ENCODE measurements around the gene ARHGAP6. TPM values are rescaled to one million over a fixed set of nuclear protein-coding genes. Genes with fewer than 3 reads are reported as not detected.
A peak's percentile ranks its signal among the peaks of the same experiment; 100 is the strongest.

The ARHGAP6 gene
- total and polyA plus RNA-seq, 9 of the 15 experiments (the other 6 are each of a cell fraction or from before 2014, with no cell fraction given): 12.5 to 63.6 (median 41.8) TPM

DNA sequence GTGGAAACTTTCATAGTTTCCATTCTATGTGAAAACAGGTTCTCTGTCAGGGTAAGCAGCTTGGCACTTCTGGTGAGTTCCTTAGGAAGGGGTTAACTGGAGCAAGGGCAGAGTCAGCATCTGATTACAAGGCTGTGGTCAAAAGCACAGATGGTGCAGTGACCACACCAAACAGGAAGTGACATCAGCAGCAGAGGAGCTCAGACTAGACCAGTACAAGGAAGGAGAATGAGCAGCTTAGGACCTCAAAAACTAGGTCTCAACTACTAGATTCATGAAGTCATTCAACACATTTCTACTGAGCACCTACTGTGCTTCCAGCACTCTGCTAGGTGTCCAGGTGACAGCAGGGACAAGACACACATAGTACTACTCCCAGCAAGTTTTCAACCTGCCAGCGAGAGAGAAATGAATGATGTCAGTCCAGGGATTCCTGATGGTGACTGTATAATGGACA lies 242.3 kb downstream of the ARHGAP6 start (continued):
- TF ChIP-seq, protein P1, sequence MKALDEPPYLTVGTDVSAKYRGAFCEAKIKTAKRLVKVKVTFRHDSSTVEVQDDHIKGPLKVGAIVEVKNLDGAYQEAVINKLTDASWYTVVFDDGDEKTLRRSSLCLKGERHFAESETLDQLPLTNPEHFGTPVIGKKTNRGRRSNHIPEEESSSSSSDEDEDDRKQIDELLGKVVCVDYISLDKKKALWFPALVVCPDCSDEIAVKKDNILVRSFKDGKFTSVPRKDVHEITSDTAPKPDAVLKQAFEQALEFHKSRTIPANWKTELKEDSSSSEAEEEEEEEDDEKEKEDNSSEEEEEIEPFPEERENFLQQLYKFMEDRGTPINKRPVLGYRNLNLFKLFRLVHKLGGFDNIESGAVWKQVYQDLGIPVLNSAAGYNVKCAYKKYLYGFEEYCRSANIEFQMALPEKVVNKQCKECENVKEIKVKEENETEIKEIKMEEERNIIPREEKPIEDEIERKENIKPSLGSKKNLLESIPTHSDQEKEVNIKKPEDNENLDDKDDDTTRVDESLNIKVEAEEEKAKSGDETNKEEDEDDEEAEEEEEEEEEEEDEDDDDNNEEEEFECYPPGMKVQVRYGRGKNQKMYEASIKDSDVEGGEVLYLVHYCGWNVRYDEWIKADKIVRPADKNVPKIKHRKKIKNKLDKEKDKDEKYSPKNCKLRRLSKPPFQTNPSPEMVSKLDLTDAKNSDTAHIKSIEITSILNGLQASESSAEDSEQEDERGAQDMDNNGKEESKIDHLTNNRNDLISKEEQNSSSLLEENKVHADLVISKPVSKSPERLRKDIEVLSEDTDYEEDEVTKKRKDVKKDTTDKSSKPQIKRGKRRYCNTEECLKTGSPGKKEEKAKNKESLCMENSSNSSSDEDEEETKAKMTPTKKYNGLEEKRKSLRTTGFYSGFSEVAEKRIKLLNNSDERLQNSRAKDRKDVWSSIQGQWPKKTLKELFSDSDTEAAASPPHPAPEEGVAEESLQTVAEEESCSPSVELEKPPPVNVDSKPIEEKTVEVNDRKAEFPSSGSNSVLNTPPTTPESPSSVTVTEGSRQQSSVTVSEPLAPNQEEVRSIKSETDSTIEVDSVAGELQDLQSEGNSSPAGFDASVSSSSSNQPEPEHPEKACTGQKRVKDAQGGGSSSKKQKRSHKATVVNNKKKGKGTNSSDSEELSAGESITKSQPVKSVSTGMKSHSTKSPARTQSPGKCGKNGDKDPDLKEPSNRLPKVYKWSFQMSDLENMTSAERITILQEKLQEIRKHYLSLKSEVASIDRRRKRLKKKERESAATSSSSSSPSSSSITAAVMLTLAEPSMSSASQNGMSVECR (CRISPR knock-in tag; IDR thresholded peaks at IDR 0.05): peak; percentile 51; the same call in 1 of the 2 replicates
- TF ChIP-seq ZNF584 (CRISPR knock-in tag; IDR thresholded peaks at IDR 0.05; ENCODE audit: low read depth): peak; percentile 64; the same call in 1 of the 2 replicates
- no peak for TF ChIP-seq RFX7 (CRISPR knock-in tag; IDR thresholded peaks at IDR 0.05)
- TF ChIP-seq PTTG1 (tag; IDR thresholded peaks at IDR 0.05; ENCODE audit: low read depth): no peak
- TF ChIP-seq ETV1 (tag; conservative IDR thresholded peaks at IDR 0.05; ENCODE audit: low read depth): peak; percentile 81
- TF ChIP-seq ZNF444 (CRISPR knock-in tag; IDR thresholded peaks at IDR 0.05): no peak
- no peak for TF ChIP-seq ZNF445 (CRISPR knock-in tag; IDR thresholded peaks at IDR 0.05; ENCODE audit: low read depth)
- TF ChIP-seq FOXA3 (CRISPR knock-in tag; conservative IDR thresholded peaks at IDR 0.05 in 1 of 2, IDR thresholded peaks at IDR 0.05 in 1 of 2): 0 out of 4 replicates have a peak, but pooled peaks of 1 of the 2 experiments have one; percentile 41
- TF ChIP-seq ZNF316 (IDR thresholded peaks at IDR 0.05): no peak
- TF ChIP-seq ZNF77 (CRISPR knock-in tag; IDR thresholded peaks at IDR 0.05): no peak
- no peak for TF ChIP-seq ZFP30 (CRISPR knock-in tag; IDR thresholded peaks at IDR 0.05; ENCODE audit: borderline replicate concordance)
- TF ChIP-seq ZNF324 (CRISPR knock-in tag; IDR thresholded peaks at IDR 0.05): no peak
- TF ChIP-seq SUPT5H (IDR thresholded peaks at IDR 0.05): peak; percentile 58; the same call in 1 of the 2 replicates
- TF ChIP-seq SIX5 (IDR thresholded peaks at IDR 0.05; ENCODE audit: borderline replicate concordance in 1 of 2, insufficient read depth in 1 of 2, low read depth in 1 of 2, low read length in 2 of 2): no peak
- TF ChIP-seq, protein P2, sequence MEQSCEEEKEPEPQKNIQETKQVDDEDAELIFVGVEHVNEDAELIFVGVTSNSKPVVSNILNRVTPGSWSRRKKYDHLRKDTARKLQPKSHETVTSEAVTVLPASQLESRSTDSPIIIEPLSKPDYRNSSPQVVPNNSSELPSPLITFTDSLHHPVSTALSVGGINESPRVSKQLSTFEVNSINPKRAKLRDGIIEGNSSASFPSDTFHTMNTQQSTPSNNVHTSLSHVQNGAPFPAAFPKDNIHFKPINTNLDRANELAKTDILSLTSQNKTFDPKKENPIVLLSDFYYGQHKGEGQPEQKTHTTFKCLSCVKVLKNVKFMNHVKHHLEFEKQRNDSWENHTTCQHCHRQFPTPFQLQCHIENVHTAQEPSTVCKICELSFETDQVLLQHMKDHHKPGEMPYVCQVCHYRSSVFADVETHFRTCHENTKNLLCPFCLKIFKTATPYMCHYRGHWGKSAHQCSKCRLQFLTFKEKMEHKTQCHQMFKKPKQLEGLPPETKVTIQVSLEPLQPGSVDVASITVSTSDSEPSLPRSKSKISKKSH (CRISPR knock-in tag; IDR thresholded peaks at IDR 0.05): no peak
- TF ChIP-seq ZNF133 (CRISPR knock-in tag; IDR thresholded peaks at IDR 0.05): no peak
- TF ChIP-seq, protein P3, sequence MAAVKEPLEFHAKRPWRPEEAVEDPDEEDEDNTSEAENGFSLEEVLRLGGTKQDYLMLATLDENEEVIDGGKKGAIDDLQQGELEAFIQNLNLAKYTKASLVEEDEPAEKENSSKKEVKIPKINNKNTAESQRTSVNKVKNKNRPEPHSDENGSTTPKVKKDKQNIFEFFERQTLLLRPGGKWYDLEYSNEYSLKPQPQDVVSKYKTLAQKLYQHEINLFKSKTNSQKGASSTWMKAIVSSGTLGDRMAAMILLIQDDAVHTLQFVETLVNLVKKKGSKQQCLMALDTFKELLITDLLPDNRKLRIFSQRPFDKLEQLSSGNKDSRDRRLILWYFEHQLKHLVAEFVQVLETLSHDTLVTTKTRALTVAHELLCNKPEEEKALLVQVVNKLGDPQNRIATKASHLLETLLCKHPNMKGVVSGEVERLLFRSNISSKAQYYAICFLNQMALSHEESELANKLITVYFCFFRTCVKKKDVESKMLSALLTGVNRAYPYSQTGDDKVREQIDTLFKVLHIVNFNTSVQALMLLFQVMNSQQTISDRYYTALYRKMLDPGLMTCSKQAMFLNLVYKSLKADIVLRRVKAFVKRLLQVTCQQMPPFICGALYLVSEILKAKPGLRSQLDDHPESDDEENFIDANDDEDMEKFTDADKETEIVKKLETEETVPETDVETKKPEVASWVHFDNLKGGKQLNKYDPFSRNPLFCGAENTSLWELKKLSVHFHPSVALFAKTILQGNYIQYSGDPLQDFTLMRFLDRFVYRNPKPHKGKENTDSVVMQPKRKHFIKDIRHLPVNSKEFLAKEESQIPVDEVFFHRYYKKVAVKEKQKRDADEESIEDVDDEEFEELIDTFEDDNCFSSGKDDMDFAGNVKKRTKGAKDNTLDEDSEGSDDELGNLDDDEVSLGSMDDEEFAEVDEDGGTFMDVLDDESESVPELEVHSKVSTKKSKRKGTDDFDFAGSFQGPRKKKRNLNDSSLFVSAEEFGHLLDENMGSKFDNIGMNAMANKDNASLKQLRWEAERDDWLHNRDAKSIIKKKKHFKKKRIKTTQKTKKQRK (IDR thresholded peaks at IDR 0.05; ENCODE audit: borderline replicate concordance, low read depth, low read length): no peak
- no peak for TF ChIP-seq ZC3H8 (IDR thresholded peaks at IDR 0.05)
- TF ChIP-seq MAFK (IDR thresholded peaks at IDR 0.05; ENCODE audit: low read length): peak; percentile 43; the same call in 1 of the 2 replicates
- no peak for TF ChIP-seq PCBP1 (IDR thresholded peaks at IDR 0.05; ENCODE audit: low read depth, low read length, poor library complexity, severe bottlenecking)
- TF ChIP-seq ZNF561 (CRISPR knock-in tag; conservative IDR thresholded peaks at IDR 0.05): no peak
